NCI-H510A treated with DMSO at 0.1 percent for 48 hours (cell line): ENCODE data around the gene OPN1LW.
"Not testable (repeated sequence)": the region's sequence is repeated elsewhere in the genome, so short reads cannot be mapped to it uniquely, and the experiment has no call there.

Source experiments
- DNase-seq: peaks from one replicate; lab custom pipeline; 2025; lab: John Stamatoyannopoulos, UW

The OPN1LW gene

GRCh38 chrX:154144010-154144409 lies at the start of gene OPN1LW:
TSS of gene OPN1LW (plus strand) at chrX:154144243. CDS start at chrX:154144284, 41 bp downstream.
- not testable (repeated sequence) for DNase-seq

DNA sequence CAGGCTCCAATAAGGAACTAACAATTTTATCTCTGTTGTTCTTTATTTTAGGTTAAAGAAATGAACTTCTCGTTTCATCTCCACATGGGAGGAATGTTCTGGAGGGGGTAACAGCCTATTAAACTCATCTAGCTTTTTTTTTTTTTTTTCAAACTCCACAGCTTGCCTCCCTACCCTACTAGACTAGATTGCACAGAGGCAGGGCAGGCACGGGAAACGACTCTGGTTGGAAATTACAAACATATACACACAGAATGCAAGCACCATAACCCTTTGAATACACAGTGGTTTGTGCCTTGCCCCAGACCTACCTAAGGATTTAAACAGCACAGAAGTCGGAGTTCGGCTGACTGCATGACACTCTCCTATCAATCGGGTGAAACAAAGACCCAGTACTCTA lies 49.2 kb upstream of the OPN1LW start:
- DNase-seq: no peak

- no peak for DNase-seq
These were observed 47.7 kb upstream of the OPN1LW start for GRCh38 chrX:154096140-154097002.

DNA sequence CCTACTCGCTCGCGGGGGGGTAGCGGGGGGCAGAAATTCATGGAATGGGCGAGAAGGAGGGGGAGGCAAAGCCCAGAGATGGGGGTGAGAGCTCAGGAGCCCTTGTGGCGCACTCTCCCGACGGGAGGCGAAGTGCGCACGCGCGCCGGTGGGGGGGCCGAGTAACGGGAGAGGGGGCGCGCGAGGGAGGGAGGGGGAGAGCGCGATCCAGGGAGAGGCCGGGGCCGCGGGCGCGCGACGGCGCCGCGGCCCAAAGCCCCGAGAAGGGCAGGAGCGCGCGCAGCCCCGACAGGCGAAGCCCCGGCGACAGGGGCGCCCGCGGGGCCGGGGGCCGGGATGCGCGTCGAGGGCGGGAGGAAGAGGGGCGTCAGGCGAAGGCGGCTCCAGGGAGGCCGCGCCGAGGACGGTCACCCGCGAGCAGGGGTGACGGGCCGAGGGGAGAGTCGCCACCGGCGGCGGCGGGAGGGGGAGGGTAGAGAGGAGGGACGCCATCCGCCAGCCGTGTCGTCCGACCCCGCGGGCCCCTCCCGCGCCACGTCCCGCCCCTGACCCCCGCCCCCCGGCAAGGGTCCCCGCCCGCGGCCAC lies 46.9 kb upstream of the OPN1LW start:
- DNase-seq: peak; percentile 38

DNA sequence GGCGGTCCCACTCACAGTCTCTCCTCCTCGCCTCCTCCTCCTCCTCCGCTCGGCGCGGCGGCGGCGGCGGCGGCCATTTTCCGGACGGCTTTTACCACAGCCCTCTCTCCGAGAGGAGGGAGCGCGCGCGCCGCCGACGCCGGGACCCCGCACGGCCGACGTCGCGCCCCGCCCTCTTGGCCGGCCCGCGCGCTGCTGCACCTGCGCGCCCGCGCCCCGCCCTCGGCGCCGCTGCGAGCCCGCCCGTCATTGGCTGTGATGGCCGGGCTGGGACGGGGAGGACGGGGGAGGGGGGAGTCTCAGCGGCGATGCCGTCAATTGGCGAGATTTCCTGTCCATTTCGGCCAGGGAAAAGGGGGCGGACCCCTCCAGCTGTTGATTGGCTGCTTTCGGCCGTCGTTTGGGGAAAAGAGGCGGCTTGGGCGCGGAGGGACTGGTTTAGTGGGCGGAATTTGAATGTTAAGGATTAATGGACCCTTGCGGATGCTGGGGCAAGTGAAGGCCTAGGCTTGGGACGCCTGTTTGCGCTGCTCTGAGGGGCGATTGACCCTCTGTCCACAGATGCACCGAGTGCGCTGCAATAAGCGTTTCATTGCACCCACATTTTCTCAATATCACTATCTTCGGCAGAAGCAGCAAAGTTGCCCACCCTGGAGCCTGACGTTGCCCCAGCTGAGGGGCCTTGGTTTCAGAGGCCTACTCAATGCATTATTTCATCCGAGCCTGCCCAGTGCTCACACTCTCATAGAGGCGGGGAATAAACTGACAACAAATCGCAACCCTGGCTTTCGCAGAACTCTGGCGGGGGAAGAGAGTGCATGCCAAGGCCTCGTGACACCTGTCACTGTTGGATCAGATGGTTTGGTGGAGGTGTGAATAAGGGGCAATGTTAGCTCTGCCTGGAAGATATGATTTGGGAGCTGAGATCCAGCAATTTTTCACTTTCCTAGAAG lies 46.2 kb upstream of the OPN1LW start, which contains the start of gene MECP2:
Gene MECP2 (minus strand): TSS at position 129 of the 953 bp plus-strand sequence.
- DNase-seq: peak; percentile 85

GRCh38 chrX:154098551-154098950 lies 45.5 kb upstream of the OPN1LW start:
- no peak for DNase-seq

DNA sequence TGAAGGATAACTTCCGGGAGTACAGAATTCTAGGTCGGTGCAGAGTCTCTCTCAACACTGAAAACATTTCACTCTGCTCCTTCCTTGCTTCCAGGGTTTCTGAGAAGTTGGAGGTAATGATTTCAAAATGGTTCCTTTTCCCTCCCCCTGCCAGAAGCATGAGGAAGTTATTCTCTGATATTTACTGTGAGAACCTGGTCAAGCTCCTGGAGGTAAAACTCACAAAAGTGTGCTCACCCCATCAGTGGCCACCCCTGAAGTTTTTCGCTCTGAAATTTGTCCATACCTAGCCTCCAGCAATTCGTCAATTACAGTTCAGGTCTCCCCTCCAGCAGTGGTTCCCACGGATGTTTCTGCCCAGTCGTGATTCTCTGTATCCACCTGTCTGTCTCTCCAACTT lies 30.3 kb upstream of the OPN1LW start:
- no peak for DNase-seq

GRCh38 chrX:154114652-154115051 lies 29.4 kb upstream of the OPN1LW start:
- no peak for DNase-seq

- no peak for DNase-seq
These were observed 29.0 kb upstream of the OPN1LW start for GRCh38 chrX:154115071-154115470.

DNA sequence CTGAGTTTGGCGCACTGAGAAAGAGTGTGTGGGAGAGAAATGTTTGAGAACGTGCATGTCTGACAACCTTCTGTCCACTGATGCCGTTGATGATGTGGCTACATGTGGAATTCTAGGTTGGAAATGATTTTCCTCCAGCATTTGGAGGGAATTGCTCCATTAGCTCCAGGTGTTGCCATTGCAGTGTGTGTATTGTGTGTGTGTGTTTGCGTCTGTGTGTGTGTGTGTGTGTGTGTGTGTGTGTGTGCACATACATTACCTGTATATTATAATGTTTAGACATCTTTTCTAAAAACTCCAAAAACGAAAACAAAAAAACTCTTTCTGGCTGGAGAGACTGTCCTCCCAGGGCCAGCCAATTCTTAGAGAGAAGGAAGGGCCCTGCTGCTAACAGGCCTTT lies 28.3 kb upstream of the OPN1LW start:
- DNase-seq: no peak

DNA sequence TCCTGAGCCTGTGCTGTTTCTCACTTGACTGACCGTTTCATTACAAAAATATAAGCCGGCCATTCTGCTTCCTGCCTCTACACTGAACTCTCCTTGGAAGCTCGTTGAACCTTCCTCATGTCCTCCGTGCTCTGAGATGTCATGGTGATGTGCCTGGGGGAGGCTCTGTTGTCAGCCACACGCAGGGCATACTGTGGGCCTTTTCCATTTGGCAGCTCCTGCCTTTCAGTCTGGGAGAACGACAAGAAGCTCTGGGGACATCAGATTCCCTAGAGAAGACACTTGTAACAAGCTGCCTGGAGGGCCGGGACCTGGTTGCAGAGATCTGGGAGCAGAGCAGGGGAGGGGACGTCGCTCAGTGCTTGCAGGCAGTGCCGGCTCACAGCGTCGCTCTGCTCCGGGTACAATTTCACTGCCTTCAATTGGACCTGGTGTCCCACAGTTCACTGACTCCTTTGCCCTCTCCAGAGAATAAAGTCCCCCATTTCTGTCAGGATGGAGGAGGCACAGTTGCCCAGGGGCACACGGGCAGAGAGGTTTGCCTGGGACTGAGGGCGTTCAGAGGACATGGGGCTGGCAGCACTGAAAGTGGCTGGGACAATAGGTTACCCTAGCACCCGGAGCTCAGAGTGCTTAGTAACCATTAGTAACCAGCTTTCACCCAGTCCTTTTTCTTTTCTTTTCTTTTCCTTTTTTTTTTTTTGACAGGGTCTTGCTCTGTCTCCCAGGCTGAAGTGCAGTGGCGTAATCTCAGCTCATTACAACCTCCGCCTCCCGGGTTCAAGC lies 27.4 kb upstream of the OPN1LW start:
- no peak for DNase-seq

GRCh38 chrX:154117566-154117965 lies 26.5 kb upstream of the OPN1LW start:
- DNase-seq: no peak

DNA sequence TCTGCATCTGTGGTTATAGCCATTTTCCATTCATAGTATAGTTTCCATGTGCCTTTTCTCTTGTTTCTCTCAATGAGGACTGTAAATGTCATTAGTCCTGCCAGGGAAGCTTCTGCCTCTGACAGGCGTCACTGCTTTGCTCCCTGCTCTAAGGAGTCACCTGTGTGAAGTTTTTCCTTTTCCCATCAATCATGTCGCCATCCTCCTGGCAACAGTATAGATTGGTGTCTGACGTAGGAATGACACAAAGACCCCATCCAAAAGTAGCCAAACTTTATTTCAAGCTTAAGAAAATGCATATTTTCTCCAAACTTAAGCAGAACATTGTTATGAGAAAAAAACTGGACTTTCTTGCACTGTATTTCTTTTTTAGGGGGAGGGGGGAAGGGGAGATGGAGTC lies 23.5 kb upstream of the OPN1LW start:
- no peak for DNase-seq

DNA sequence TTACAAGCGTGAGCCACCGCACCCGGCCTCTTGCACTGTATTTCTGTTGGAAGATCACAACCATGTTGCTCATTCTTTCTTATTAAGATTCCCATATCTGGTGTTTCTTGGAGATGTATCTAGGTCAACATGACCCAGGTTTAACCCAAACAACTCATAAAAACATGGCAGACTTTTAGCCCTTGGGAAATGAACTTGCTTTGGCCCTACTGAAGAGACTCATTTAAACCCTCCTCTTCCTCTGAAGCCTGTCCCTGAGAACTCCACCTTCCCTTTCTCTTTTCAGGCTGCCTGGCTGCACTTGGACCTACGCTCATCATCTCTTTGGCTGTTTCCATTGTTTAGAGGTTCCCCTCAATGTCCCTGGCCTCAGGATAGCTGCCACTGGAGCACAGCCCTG lies 22.8 kb upstream of the OPN1LW start:
- no peak for DNase-seq

- no peak for DNase-seq
These were observed 22.1 kb upstream of the OPN1LW start for GRCh38 chrX:154121961-154122360.

DNA sequence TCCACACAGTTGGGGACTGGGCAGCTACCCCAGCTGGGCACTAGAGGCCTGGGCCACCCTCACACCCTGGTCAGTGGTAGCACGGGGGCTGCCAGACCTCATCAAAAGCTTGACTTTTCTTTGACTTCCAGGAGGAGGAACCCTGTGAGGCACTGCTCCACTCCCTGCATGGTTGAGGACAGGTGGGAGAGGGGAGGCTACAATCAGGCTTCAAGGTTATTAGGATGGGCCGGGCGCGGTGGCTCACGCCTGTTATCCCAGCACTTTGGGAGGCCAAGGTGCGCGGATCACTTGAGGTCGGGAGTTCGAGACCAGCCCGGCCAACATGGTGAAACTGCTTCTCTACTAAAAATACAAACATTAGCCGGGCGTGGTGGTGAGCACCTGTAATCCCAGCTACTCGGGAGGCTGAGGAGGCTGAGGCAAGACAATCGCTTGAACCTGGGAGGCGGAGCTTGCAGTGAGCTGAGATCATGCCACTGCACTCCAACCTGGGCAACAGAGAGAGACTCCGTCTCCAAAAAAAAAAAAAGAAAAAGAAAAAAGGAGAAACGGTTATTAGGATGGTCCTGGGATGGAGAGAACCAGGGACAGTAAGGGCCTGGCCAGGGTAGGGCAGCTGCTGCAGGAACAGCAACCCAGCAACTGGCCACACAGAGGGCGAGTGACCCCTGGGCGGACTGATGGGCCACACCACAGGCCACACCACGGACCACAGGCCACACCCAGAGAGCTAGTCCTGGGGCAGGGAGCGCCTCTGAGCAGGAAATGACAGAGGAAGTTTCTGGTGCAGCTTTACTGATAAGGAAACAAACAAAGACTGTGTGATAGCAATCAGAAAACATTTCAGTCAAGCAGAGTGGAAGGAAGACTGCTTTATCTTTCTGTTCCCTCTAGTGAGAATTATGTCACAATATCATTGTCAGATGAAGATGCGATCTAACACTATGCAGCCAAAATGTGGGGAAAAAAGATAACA lies 20.5 kb upstream of the OPN1LW start:
- no peak for DNase-seq

GRCh38 chrX:154125391-154126040 lies 18.5 kb upstream of the OPN1LW start:
- DNase-seq: no peak

- no peak for DNase-seq
These were observed 17.9 kb upstream of the OPN1LW start for GRCh38 chrX:154126101-154126500.

- no peak for DNase-seq
These were observed 12.1 kb upstream of the OPN1LW start for GRCh38 chrX:154131955-154132354.

- no peak for DNase-seq
These were observed 11.7 kb upstream of the OPN1LW start for GRCh38 chrX:154132366-154132765.
